ENCODE results near the gene PRR23A.
"Not testable (repeated sequence)": the region's sequence is repeated elsewhere in the genome, so short reads cannot be mapped to it uniquely, and the experiment has no call there.

Gene PRR23A

GRCh38 chr3:139006051-139006716 lies at the start of gene PRR23A:
PRR23A (minus strand) TSS chr3:139006268; CDS start chr3:139006268, 0 bp downstream.
- DNase-seq: no peak

GRCh38 chr3:139052802-139053600 lies 46.9 kb upstream of the PRR23A start:
- DNase-seq: no peak

GRCh38 chr3:139044366-139045210 lies 38.5 kb upstream of the PRR23A start, which contains the start of gene PRR23C:
PRR23C (minus strand) TSS chr3:139044892; CDS start chr3:139044620, 272 bp downstream.
- DNase-seq: no peak

GRCh38 chr3:139043554-139044365 lies 37.7 kb upstream of the PRR23A start:
- no peak for DNase-seq

- no peak for DNase-seq
These were observed 31.4 kb upstream of the PRR23A start for GRCh38 chr3:139037478-139037877.

- no peak for DNase-seq
These were observed 26.4 kb upstream of the PRR23A start for GRCh38 chr3:139032326-139033002.

- DNase-seq: not testable (repeated sequence)
These were observed 24.5 kb upstream of the PRR23A start for GRCh38 chr3:139030576-139030975.

- DNase-seq: no peak
These were observed 18.9 kb upstream of the PRR23A start for GRCh38 chr3:139024968-139025367.

GRCh38 chr3:139020868-139021234 lies 14.8 kb upstream of the PRR23A start, which contains the start of gene PRR23B:
PRR23B (minus strand) TSS chr3:139020926; CDS start chr3:139020661, 265 bp downstream.
- no peak for DNase-seq

GRCh38 chr3:139020036-139020867 lies 14.2 kb upstream of the PRR23A start:
- no peak for DNase-seq

- no peak for DNase-seq
These were observed 10.5 kb upstream of the PRR23A start for GRCh38 chr3:139016430-139017048.

- no peak for DNase-seq
These were observed 593 bp downstream of the PRR23A start for GRCh38 chr3:139005356-139005993.

GRCh38 chr3:138995706-138996105 lies 10.4 kb downstream of the PRR23A start:
- no peak for DNase-seq

- DNase-seq: no peak
These were observed 18.9 kb downstream of the PRR23A start for GRCh38 chr3:138987181-138987580.

GRCh38 chr3:138985932-138986331 lies 20.1 kb downstream of the PRR23A start:
- DNase-seq: no peak

GRCh38 chr3:138984816-138985215 lies 21.3 kb downstream of the PRR23A start:
- DNase-seq: no peak

- DNase-seq: no peak
These were observed 30.0 kb downstream of the PRR23A start for GRCh38 chr3:138976047-138976446.

GRCh38 chr3:138975351-138975750 lies 30.7 kb downstream of the PRR23A start:
- no peak for DNase-seq

- DNase-seq: no peak
These were observed 31.6 kb downstream of the PRR23A start for GRCh38 chr3:138974462-138974861.

- no peak for DNase-seq
These were observed 33.1 kb downstream of the PRR23A start for GRCh38 chr3:138972941-138973340.
